Hepatocyte (in vitro differentiated cells): Measurements from ENCODE around the gene CSMD2.

Experiments
- EZH2 ChIP-seq: fragments of 200-600 bp; sonication (generic); IDR thresholded peaks from 2 replicates; pipeline ENCODE4 v1.6.1; 2016; ENCODE audit warnings: antibody characterized with exemption, mild to moderate bottlenecking, borderline replicate concordance
- EZH2phosphoT487 ChIP-seq: fragments of 200-600 bp; sonication (generic); IDR thresholded peaks from one replicate; pipeline ENCODE4 v1.6.1; 2018; ENCODE audit warnings: antibody characterized with exemption, mild to moderate bottlenecking, low read depth, moderate library complexity; ENCODE audit not compliant: unreplicated experiment, severe bottlenecking
- TF ChIP-seq, protein P1 (sequence below): fragments of 200-600 bp; sonication (generic); IDR thresholded peaks from 2 replicates; pipeline ENCODE4 v1.5.1; 2016; ENCODE audit warnings: antibody characterized with exemption, mild to moderate bottlenecking; ENCODE audit not compliant: poor library complexity

DNA sequence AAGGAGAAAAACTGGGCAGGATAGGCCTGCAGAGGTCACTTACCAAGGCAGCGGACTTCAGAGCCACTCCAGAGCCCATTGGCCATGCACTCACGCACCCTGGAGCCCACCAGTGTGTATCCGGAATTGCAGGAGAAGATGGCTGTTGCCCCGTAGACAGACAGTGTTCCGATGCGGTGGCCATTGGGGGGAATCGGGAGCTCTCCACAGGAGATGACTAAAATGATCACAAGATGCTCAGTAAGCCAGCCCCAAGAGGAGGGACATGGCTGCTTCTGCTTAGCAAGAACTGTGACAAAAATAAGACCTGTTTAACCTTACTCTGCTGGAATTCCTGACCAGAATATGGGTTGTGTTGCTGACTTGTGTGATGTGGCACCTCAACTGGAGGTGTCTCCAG lies 595.7 kb downstream of the CSMD2 start:
- TF ChIP-seq, protein P1, sequence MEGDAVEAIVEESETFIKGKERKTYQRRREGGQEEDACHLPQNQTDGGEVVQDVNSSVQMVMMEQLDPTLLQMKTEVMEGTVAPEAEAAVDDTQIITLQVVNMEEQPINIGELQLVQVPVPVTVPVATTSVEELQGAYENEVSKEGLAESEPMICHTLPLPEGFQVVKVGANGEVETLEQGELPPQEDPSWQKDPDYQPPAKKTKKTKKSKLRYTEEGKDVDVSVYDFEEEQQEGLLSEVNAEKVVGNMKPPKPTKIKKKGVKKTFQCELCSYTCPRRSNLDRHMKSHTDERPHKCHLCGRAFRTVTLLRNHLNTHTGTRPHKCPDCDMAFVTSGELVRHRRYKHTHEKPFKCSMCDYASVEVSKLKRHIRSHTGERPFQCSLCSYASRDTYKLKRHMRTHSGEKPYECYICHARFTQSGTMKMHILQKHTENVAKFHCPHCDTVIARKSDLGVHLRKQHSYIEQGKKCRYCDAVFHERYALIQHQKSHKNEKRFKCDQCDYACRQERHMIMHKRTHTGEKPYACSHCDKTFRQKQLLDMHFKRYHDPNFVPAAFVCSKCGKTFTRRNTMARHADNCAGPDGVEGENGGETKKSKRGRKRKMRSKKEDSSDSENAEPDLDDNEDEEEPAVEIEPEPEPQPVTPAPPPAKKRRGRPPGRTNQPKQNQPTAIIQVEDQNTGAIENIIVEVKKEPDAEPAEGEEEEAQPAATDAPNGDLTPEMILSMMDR = no peak
- TF ChIP-seq EZH2phosphoT487 (no peak), EZH2 (no peak)
